ENCODE results near the gene SUCLG2.

Gene SUCLG2

GRCh38 chr3:67401921-67402320 lies 252.5 kb downstream of the SUCLG2 start:
- H3K9ac ChIP-seq (ENCODE audit: low read length), result no peak overlapping the region
- no peak overlapping the region for H3K4me3 ChIP-seq (ENCODE audit: low read length)

GRCh38 chr3:67400476-67400875 lies 253.9 kb downstream of the SUCLG2 start:
- Histone ChIP-seq H3K27ac (ENCODE audit: low read length) (no peak overlapping the region), H3K9me3 (ENCODE audit: control insufficient read depth, low read depth, low read length) (no peaks in the 10 kb centered on the region), H3K27me3 (ENCODE audit: control insufficient read depth, insufficient read depth, low read length) (no peaks in the 10 kb centered on the region), H3K36me3 (ENCODE audit: control insufficient read depth, low read depth, low read length) (no peaks in the 10 kb centered on the region), H3K4me1 (ENCODE audit: control insufficient read depth, low read depth, low read length) (no peaks in the 10 kb centered on the region), H3K4me3 (ENCODE audit: low read length) (no peak overlapping the region), H3K9ac (ENCODE audit: low read length) (no peak overlapping the region)

More at GRCh38 chr3:67401921-67402320, 252.5 kb downstream of the SUCLG2 start:
- Histone ChIP-seq H3K27me3 (ENCODE audit: control insufficient read depth, insufficient read depth, low read length) (no peaks in the 10 kb centered on the region), H3K27ac (ENCODE audit: low read length) (no peak overlapping the region), H3K4me1 (ENCODE audit: control insufficient read depth, low read depth, low read length) (no peaks in the 10 kb centered on the region), H3K36me3 (ENCODE audit: control insufficient read depth, low read depth, low read length) (no peaks in the 10 kb centered on the region), H3K9me3 (ENCODE audit: control insufficient read depth, low read depth, low read length) (no peaks in the 10 kb centered on the region)

- no peaks in the 10 kb centered on the region for H3K4me1 ChIP-seq (ENCODE audit: control insufficient read depth, low read depth, low read length)
- no peaks in the 10 kb centered on the region for H3K27me3 ChIP-seq (ENCODE audit: control insufficient read depth, insufficient read depth, low read length)
- no peak overlapping the region for H3K27ac ChIP-seq (ENCODE audit: low read length)
- no peak overlapping the region for H3K9ac ChIP-seq (ENCODE audit: low read length)
- no peaks in the 10 kb centered on the region for H3K36me3 ChIP-seq (ENCODE audit: control insufficient read depth, low read depth, low read length)
- H3K9me3 ChIP-seq (ENCODE audit: control insufficient read depth, low read depth, low read length), result no peaks in the 10 kb centered on the region
- H3K4me3 ChIP-seq (ENCODE audit: low read length), result no peak overlapping the region
Observed at GRCh38 chr3:67389176-67389575, 265.2 kb downstream of the SUCLG2 start.

- H3K4me3 ChIP-seq (ENCODE audit: low read length), result no peak overlapping the region
Observed at GRCh38 chr3:67388738-67389137, 265.7 kb downstream of the SUCLG2 start.

GRCh38 chr3:67386451-67386850 lies 268.0 kb downstream of the SUCLG2 start:
- Histone ChIP-seq H3K4me1 (ENCODE audit: control insufficient read depth, low read depth, low read length) (no peaks in the 10 kb centered on the region), H3K36me3 (ENCODE audit: control insufficient read depth, low read depth, low read length) (no peaks in the 10 kb centered on the region), H3K9me3 (ENCODE audit: control insufficient read depth, low read depth, low read length) (no peaks in the 10 kb centered on the region), H3K27ac (ENCODE audit: low read length) (no peak overlapping the region), H3K4me3 (ENCODE audit: low read length) (no peak overlapping the region), H3K9ac (ENCODE audit: low read length) (no peak overlapping the region), H3K27me3 (ENCODE audit: control insufficient read depth, insufficient read depth, low read length) (no peaks in the 10 kb centered on the region)

More at GRCh38 chr3:67388738-67389137, 265.7 kb downstream of the SUCLG2 start:
- H3K27me3 ChIP-seq (ENCODE audit: control insufficient read depth, insufficient read depth, low read length), result no peaks in the 10 kb centered on the region
- no peak overlapping the region for H3K27ac ChIP-seq (ENCODE audit: low read length)
- H3K9me3 ChIP-seq (ENCODE audit: control insufficient read depth, low read depth, low read length), result no peaks in the 10 kb centered on the region
- no peak overlapping the region for H3K9ac ChIP-seq (ENCODE audit: low read length)
- no peaks in the 10 kb centered on the region for H3K36me3 ChIP-seq (ENCODE audit: control insufficient read depth, low read depth, low read length)
- H3K4me1 ChIP-seq (ENCODE audit: control insufficient read depth, low read depth, low read length), result no peaks in the 10 kb centered on the region

GRCh38 chr3:67384760-67385397 lies 269.5 kb downstream of the SUCLG2 start:
- H3K4me3 ChIP-seq (ENCODE audit: low read length), result no peak overlapping the region
- H3K36me3 ChIP-seq (ENCODE audit: control insufficient read depth, low read depth, low read length), result no peaks in the 10 kb centered on the region
- H3K27ac ChIP-seq (ENCODE audit: low read length), result no peak overlapping the region
- H3K9ac ChIP-seq (ENCODE audit: low read length), result no peak overlapping the region
- H3K27me3 ChIP-seq (ENCODE audit: control insufficient read depth, insufficient read depth, low read length), result no peaks in the 10 kb centered on the region
- H3K4me1 ChIP-seq (ENCODE audit: control insufficient read depth, low read depth, low read length), result no peaks in the 10 kb centered on the region
- no peaks in the 10 kb centered on the region for H3K9me3 ChIP-seq (ENCODE audit: control insufficient read depth, low read depth, low read length)

- no peaks in the 10 kb centered on the region for H3K36me3 ChIP-seq (ENCODE audit: control insufficient read depth, low read depth, low read length)
- no peak overlapping the region for H3K9ac ChIP-seq (ENCODE audit: low read length)
- H3K4me3 ChIP-seq (ENCODE audit: low read length), result no peak overlapping the region
- H3K9me3 ChIP-seq (ENCODE audit: control insufficient read depth, low read depth, low read length), result no peaks in the 10 kb centered on the region
- no peaks in the 10 kb centered on the region for H3K27me3 ChIP-seq (ENCODE audit: control insufficient read depth, insufficient read depth, low read length)
- no peaks in the 10 kb centered on the region for H3K4me1 ChIP-seq (ENCODE audit: control insufficient read depth, low read depth, low read length)
- H3K27ac ChIP-seq (ENCODE audit: low read length), result no peak overlapping the region
Observed at GRCh38 chr3:67384016-67384415, 270.4 kb downstream of the SUCLG2 start.

- Histone ChIP-seq H3K4me3 (ENCODE audit: low read length) (no peak overlapping the region), H3K36me3 (ENCODE audit: control insufficient read depth, low read depth, low read length) (no peaks in the 10 kb centered on the region), H3K4me1 (ENCODE audit: control insufficient read depth, low read depth, low read length) (no peaks in the 10 kb centered on the region)
Observed at GRCh38 chr3:67383379-67383778, 271.0 kb downstream of the SUCLG2 start.

GRCh38 chr3:67382536-67382935 lies 271.9 kb downstream of the SUCLG2 start:
- Histone ChIP-seq H3K9ac (ENCODE audit: low read length) (no peak overlapping the region), H3K27ac (ENCODE audit: low read length) (no peak overlapping the region), H3K4me1 (ENCODE audit: control insufficient read depth, low read depth, low read length) (no peaks in the 10 kb centered on the region), H3K36me3 (ENCODE audit: control insufficient read depth, low read depth, low read length) (no peaks in the 10 kb centered on the region), H3K4me3 (ENCODE audit: low read length) (no peak overlapping the region), H3K27me3 (ENCODE audit: control insufficient read depth, insufficient read depth, low read length) (no peaks in the 10 kb centered on the region), H3K9me3 (ENCODE audit: control insufficient read depth, low read depth, low read length) (no peaks in the 10 kb centered on the region)

More at GRCh38 chr3:67383379-67383778, 271.0 kb downstream of the SUCLG2 start:
- Histone ChIP-seq H3K9me3 (ENCODE audit: control insufficient read depth, low read depth, low read length) (no peaks in the 10 kb centered on the region), H3K27me3 (ENCODE audit: control insufficient read depth, insufficient read depth, low read length) (no peaks in the 10 kb centered on the region), H3K27ac (ENCODE audit: low read length) (no peak overlapping the region), H3K9ac (ENCODE audit: low read length) (no peak overlapping the region)

GRCh38 chr3:67381667-67382272 lies 272.6 kb downstream of the SUCLG2 start:
- Histone ChIP-seq H3K4me3 (ENCODE audit: low read length) (no peak overlapping the region), H3K27me3 (ENCODE audit: control insufficient read depth, insufficient read depth, low read length) (no peaks in the 10 kb centered on the region), H3K9ac (ENCODE audit: low read length) (no peak overlapping the region), H3K4me1 (ENCODE audit: control insufficient read depth, low read depth, low read length) (no peaks in the 10 kb centered on the region), H3K36me3 (ENCODE audit: control insufficient read depth, low read depth, low read length) (no peaks in the 10 kb centered on the region), H3K27ac (ENCODE audit: low read length) (no peak overlapping the region), H3K9me3 (ENCODE audit: control insufficient read depth, low read depth, low read length) (no peaks in the 10 kb centered on the region)

GRCh38 chr3:67380118-67380517 lies 274.3 kb downstream of the SUCLG2 start:
- no peaks in the 10 kb centered on the region for H3K9me3 ChIP-seq (ENCODE audit: control insufficient read depth, low read depth, low read length)
- H3K27ac ChIP-seq (ENCODE audit: low read length), result no peak overlapping the region
- no peaks in the 10 kb centered on the region for H3K36me3 ChIP-seq (ENCODE audit: control insufficient read depth, low read depth, low read length)
- no peaks in the 10 kb centered on the region for H3K4me1 ChIP-seq (ENCODE audit: control insufficient read depth, low read depth, low read length)
- H3K9ac ChIP-seq (ENCODE audit: low read length), result no peak overlapping the region
- H3K4me3 ChIP-seq (ENCODE audit: low read length), result no peak overlapping the region
- no peaks in the 10 kb centered on the region for H3K27me3 ChIP-seq (ENCODE audit: control insufficient read depth, insufficient read depth, low read length)

- no peak overlapping the region for H3K4me3 ChIP-seq (ENCODE audit: low read length)
- H3K4me1 ChIP-seq (ENCODE audit: control insufficient read depth, low read depth, low read length), result no peaks in the 10 kb centered on the region
- no peaks in the 10 kb centered on the region for H3K9me3 ChIP-seq (ENCODE audit: control insufficient read depth, low read depth, low read length)
- H3K27ac ChIP-seq (ENCODE audit: low read length), result no peak overlapping the region
- H3K9ac ChIP-seq (ENCODE audit: low read length), result no peak overlapping the region
- no peaks in the 10 kb centered on the region for H3K36me3 ChIP-seq (ENCODE audit: control insufficient read depth, low read depth, low read length)
- H3K27me3 ChIP-seq (ENCODE audit: control insufficient read depth, insufficient read depth, low read length), result no peaks in the 10 kb centered on the region
Observed at GRCh38 chr3:67377299-67377698, 277.1 kb downstream of the SUCLG2 start.
